WERI-Rb-1 (cell line): ENCODE measurements around the gene MMP7.

Experiments used
- DNase-seq: peaks from one replicate; pipeline ENCODE4 v3.0.0-alpha.2; 2020
- H3K27ac ChIP-seq: fragments of 250-450 bp; sonication (Bioruptor Pico); 2 replicates; pipeline ENCODE4 v1.5.1; 2020; ENCODE audit warnings: mild to moderate bottlenecking, moderate library complexity
- H3K27me3 ChIP-seq: fragments of 250-450 bp; sonication (Bioruptor Pico); 2 replicates; pipeline ENCODE4 v1.5.1; 2021; ENCODE audit warnings: mild to moderate bottlenecking, low read depth, moderate library complexity; ENCODE audit not compliant: insufficient read depth, severe bottlenecking
- H3K36me3 ChIP-seq: fragments of 250-450 bp; sonication (Bioruptor Pico); 2 replicates; pipeline ENCODE4 v1.5.1; 2020; ENCODE audit warnings: mild to moderate bottlenecking, moderate library complexity
- H3K4me3 ChIP-seq: 2 replicates; pipeline ENCODE4 v1.5.1; 2011; ENCODE audit warnings: low read depth, mild to moderate bottlenecking, control low read depth, low read length
- H3K9me3 ChIP-seq: fragments of 250-450 bp; sonication (Bioruptor Pico); 2 replicates; pipeline ENCODE4 v1.5.1; 2021; ENCODE audit warnings: mild to moderate bottlenecking, moderate library complexity; ENCODE audit not compliant: severe bottlenecking
- TF ChIP-seq, protein P1 (sequence below): IDR thresholded peaks from 2 replicates; pipeline ENCODE4 v1.5.1; 2011; ENCODE audit warnings: low read depth, mild to moderate bottlenecking, control low read depth, inconsistent platforms, low read length

Gene MMP7, protein sequence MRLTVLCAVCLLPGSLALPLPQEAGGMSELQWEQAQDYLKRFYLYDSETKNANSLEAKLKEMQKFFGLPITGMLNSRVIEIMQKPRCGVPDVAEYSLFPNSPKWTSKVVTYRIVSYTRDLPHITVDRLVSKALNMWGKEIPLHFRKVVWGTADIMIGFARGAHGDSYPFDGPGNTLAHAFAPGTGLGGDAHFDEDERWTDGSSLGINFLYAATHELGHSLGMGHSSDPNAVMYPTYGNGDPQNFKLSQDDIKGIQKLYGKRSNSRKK

DNA sequence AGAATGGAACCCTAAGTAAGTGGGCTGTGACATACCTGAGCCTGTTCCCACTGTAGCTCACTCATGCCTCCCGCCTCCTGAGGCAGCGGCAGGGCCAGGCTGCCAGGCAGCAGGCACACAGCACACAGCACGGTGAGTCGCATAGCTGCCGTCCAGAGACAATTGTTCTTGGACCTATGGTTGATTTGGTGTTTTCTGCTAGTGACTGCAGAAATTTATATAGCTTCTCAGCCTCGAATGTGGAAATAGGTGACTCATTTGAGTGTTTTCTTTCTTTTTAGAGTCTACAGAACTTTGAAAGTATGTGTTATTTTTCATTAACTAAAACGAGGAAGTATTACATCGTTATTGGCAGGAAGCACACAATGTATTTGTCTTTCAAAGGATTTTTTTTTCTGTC, at the start of gene MMP7:
MMP7 (minus strand) TSS at position 190 of the 400 bp plus-strand sequence; CDS start at position 143, 47 bp downstream.
- no peak within 1 kb of the TSS for H3K27ac ChIP-seq
- H3K4me3 ChIP-seq = no peak within 1 kb of the TSS
- no peaks in the 10 kb centered on the region for H3K27me3 ChIP-seq
- DNase-seq = no peak
- no peaks in the 10 kb centered on the region for H3K36me3 ChIP-seq
- TF ChIP-seq, protein P1, sequence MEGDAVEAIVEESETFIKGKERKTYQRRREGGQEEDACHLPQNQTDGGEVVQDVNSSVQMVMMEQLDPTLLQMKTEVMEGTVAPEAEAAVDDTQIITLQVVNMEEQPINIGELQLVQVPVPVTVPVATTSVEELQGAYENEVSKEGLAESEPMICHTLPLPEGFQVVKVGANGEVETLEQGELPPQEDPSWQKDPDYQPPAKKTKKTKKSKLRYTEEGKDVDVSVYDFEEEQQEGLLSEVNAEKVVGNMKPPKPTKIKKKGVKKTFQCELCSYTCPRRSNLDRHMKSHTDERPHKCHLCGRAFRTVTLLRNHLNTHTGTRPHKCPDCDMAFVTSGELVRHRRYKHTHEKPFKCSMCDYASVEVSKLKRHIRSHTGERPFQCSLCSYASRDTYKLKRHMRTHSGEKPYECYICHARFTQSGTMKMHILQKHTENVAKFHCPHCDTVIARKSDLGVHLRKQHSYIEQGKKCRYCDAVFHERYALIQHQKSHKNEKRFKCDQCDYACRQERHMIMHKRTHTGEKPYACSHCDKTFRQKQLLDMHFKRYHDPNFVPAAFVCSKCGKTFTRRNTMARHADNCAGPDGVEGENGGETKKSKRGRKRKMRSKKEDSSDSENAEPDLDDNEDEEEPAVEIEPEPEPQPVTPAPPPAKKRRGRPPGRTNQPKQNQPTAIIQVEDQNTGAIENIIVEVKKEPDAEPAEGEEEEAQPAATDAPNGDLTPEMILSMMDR = no peak
- H3K9me3 ChIP-seq = no peaks in the 10 kb centered on the region

DNA sequence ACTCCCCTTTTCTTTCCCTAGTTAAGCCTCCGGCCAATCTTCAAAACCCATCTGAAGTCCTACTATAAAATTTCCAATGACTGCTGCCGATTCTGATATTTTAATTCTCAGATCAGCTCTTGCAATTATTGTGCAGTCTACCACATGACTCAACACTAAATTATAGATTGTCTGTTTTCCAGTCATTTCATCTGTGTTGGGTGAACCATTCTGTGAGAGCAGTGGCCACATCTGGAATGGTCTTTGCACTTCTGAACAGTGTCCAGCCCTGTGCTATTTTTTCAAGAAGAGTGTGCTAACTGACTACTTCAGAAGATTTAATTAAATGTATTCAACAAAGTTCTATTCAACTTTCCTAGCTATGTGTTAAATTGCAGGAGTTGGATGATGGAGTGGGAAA, 47.2 kb upstream of the MMP7 start:
- no peak overlapping the region for H3K4me3 ChIP-seq
- H3K9me3 ChIP-seq = no peaks in the 10 kb centered on the region
- H3K36me3 ChIP-seq = no peaks in the 10 kb centered on the region
- H3K27me3 ChIP-seq = no peaks in the 10 kb centered on the region
- DNase-seq = no peak
- TF ChIP-seq, protein P1 = no peak
- H3K27ac ChIP-seq = no peak overlapping the region

DNA sequence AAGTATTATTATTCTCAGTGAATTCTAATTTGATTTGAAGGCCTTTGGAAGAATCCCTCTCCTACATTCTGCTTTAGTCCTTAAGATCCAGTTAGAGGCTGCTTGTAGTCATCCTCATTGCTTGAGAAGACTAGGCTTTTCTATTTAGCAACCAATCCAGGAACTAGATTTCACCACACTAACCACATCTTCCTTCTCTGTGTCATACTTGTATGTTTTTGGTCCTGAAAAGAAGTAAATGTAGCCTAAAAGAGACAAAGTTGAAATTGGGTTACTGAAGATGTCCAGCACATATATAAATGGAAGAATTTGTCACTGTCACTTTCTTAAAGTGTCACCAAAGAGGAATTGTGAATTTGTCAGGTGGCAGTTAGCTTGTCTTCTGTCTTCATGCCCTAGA, 46.6 kb upstream of the MMP7 start:
- TF ChIP-seq, protein P1 = no peak
- no peaks in the 10 kb centered on the region for H3K27me3 ChIP-seq
- H3K4me3 ChIP-seq = no peak overlapping the region
- DNase-seq = no peak
- H3K36me3 ChIP-seq = no peaks in the 10 kb centered on the region
- no peaks in the 10 kb centered on the region for H3K9me3 ChIP-seq
- no peak overlapping the region for H3K27ac ChIP-seq

DNA sequence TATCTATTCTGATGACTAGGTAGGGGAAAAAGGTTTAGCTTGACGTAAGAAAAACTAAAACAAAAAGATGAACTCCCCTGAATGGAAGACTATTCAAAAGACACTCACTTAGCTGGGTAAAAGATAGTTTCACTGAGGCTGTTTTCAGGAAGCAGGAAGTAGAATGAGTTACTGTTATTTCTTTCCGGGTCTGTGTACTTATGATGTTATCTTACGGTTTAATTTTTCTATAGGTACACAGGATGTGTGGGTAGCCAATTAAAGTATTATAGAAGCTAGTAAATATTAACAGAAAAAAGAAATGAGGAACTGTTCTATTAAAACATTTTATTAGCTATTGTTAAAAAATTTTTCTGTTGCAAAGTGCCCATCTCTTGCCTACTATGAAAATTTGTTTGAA, 45.8 kb upstream of the MMP7 start:
- no peak overlapping the region for H3K4me3 ChIP-seq
- H3K27ac ChIP-seq = no peak overlapping the region
- no peaks in the 10 kb centered on the region for H3K9me3 ChIP-seq
- H3K27me3 ChIP-seq = no peaks in the 10 kb centered on the region
- no peaks in the 10 kb centered on the region for H3K36me3 ChIP-seq
- TF ChIP-seq, protein P1 = no peak
- no peak for DNase-seq

DNA sequence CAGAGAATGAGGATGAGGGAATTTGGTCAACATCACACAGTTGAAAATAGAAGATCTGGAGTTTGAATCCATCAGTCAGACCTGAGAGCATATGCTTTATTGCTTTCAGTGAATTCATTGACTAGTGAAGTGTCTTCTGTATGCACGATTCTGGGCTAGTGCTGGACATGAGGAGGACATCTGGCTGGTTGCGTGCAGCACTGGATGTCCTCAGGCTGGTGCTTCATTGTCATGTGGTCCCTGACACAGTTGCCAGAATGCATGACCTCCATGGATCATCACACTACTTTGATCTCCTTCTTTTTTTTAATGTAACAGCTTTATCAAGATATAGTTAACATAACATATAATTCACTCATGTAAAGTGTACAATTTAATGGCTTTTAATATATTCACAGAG, 44.5 kb upstream of the MMP7 start:
- Histone ChIP-seq H3K9me3 (no peaks in the 10 kb centered on the region), H3K27ac (no peak overlapping the region), H3K27me3 (no peaks in the 10 kb centered on the region), H3K4me3 (no peak overlapping the region), H3K36me3 (no peaks in the 10 kb centered on the region)
- no peak for DNase-seq
- TF ChIP-seq, protein P1 = no peak

DNA sequence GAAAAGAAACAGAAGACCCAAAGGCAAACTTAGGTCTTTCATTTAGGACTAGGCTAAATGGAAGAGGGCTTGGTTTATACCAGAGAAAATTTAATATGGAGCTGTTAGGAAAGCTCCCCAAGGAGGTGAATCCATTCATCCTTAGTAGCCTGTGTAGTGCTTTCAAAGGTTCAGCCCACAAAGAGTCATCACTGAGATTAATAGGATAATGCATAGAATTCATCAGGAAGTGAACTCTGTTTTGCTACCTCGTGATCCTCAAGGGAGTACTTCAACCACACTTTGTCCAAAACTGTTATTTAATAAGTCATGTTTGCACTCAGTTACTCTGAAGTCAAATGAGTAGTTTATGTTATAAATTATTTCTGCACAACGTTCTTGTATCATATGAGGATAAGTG, 43.3 kb upstream of the MMP7 start:
- TF ChIP-seq, protein P1 = no peak
- no peaks in the 10 kb centered on the region for H3K27me3 ChIP-seq
- H3K9me3 ChIP-seq = peaks cover 4% of the 10 kb centered on the region
- no peak overlapping the region for H3K4me3 ChIP-seq
- no peak for DNase-seq
- no peaks in the 10 kb centered on the region for H3K36me3 ChIP-seq
- no peak overlapping the region for H3K27ac ChIP-seq
